GM23338 (cell line): Measurements from ENCODE around the gene CACNG6. TPM values are rescaled to one million over a fixed set of nuclear protein-coding genes. Genes with fewer than 3 reads are reported as not detected.
A peak's percentile ranks its signal among the peaks of the same experiment; 100 is the strongest.

ENCODE experiments used
- ATAC-seq: fragments of 200-7000 bp; cut with Tn5 transposase; 3 replicates; pipeline ENCODE4 v1.9.1; 2020
- DNase-seq: peaks from one replicate; pipeline ENCODE4 v3.0.0-alpha.2; 2015; ENCODE audit warnings: low spot score
- H2AFZ ChIP-seq: fragments of 200-600 bp; sonication (generic); 2 replicates; pipeline ENCODE4 v1.8.0; 2016; ENCODE audit warnings: antibody characterized with exemption, mild to moderate bottlenecking, moderate library complexity
- H3F3A ChIP-seq: fragments of 200-600 bp; sonication (generic); replicated peaks from 2 replicates; pipeline ENCODE4 v1.8.0; 2017; ENCODE audit warnings: antibody characterized with exemption, mixed run types, low read depth
- H3K27ac ChIP-seq: fragments of 200-600 bp; sonication (generic); 2 replicates; pipeline ENCODE4 v1.6.1; 2016; ENCODE audit warnings: low read depth
- H3K27me3 ChIP-seq: fragments of 200-600 bp; sonication (generic); 2 replicates; pipeline ENCODE4 v1.8.0; 2016; ENCODE audit warnings: mild to moderate bottlenecking, mixed run types, moderate library complexity; ENCODE audit not compliant: insufficient read depth
- H3K36me3 ChIP-seq: fragments of 200-600 bp; sonication (generic); 2 replicates; pipeline ENCODE4 v1.8.0; 2016; ENCODE audit warnings: mild to moderate bottlenecking; ENCODE audit not compliant: insufficient read depth
- H3K4me1 ChIP-seq: fragments of 200-600 bp; sonication (generic); 2 replicates; pipeline ENCODE4 v1.8.0; 2016; ENCODE audit warnings: mild to moderate bottlenecking, moderate library complexity; ENCODE audit not compliant: insufficient read depth
- H3K4me2 ChIP-seq: fragments of 200-600 bp; sonication (generic); 2 replicates; pipeline ENCODE4 v1.7.1; 2017; ENCODE audit warnings: mixed run types
- H3K4me3 ChIP-seq: fragments of 200-600 bp; sonication (generic); 2 replicates; pipeline ENCODE4 v1.6.1; 2016; ENCODE audit warnings: mixed run types
- H3K79me2 ChIP-seq: fragments of 200-600 bp; sonication (generic); replicated peaks from 2 replicates; pipeline ENCODE4 v1.8.0; 2017; ENCODE audit warnings: mild to moderate bottlenecking; ENCODE audit not compliant: insufficient read depth
- H3K9me2 ChIP-seq: fragments of 200-600 bp; sonication (generic); 2 replicates; pipeline ENCODE4 v1.8.0; 2017; ENCODE audit not compliant: insufficient read depth
- H4K20me1 ChIP-seq: fragments of 200-600 bp; sonication (generic); replicated peaks from 2 replicates; pipeline ENCODE4 v1.8.0; 2017; ENCODE audit warnings: mild to moderate bottlenecking; ENCODE audit not compliant: insufficient read depth
- H3K27ac Mint-ChIP-seq: 2 replicates; pipeline ENCODE4 v1.8.0; 2020; ENCODE audit warnings: inconsistent platforms, mild to moderate bottlenecking, moderate library complexity, mixed read lengths
- H3K27me3 Mint-ChIP-seq: 3 replicates; pipeline ENCODE4 v1.8.0; 2022; ENCODE audit warnings: low read depth, mild to moderate bottlenecking, moderate library complexity, mixed read lengths, inconsistent platforms; ENCODE audit not compliant: insufficient read depth, poor library complexity
- H3K36me3 Mint-ChIP-seq: 3 replicates; pipeline ENCODE4 v1.8.0; 2021; ENCODE audit warnings: low read depth, mild to moderate bottlenecking, inconsistent platforms, moderate library complexity, mixed read lengths
- H3K4me1 Mint-ChIP-seq: 3 replicates; pipeline ENCODE4 v1.8.0; 2020; ENCODE audit warnings: mild to moderate bottlenecking, inconsistent platforms, mixed read lengths
- H3K4me3 Mint-ChIP-seq: 3 replicates; pipeline ENCODE4 v1.8.0; 2021; ENCODE audit warnings: moderate library complexity, mild to moderate bottlenecking, inconsistent platforms, mixed read lengths
- H3K9me3 Mint-ChIP-seq: 3 replicates; pipeline ENCODE4 v1.8.0; 2020; ENCODE audit warnings: moderate library complexity, mild to moderate bottlenecking, inconsistent platforms, mixed read lengths
- CREB1 ChIP-seq: fragments of 250-450 bp; sonication (Bioruptor Pico); IDR thresholded peaks from 2 replicates; pipeline ENCODE4 v1.5.0; 2020; ENCODE audit warnings: low read depth, mild to moderate bottlenecking, moderate library complexity
- EZH2 ChIP-seq: fragments of 200-600 bp; sonication (generic); IDR thresholded peaks from one replicate; pipeline ENCODE4 v1.8.0; 2017; ENCODE audit warnings: antibody characterized with exemption, mild to moderate bottlenecking, low read depth; ENCODE audit not compliant: unreplicated experiment
- EZH2phosphoT487 ChIP-seq: fragments of 200-600 bp; sonication (generic); IDR thresholded peaks from one replicate; pipeline ENCODE4 v1.8.1; 2018; ENCODE audit warnings: antibody characterized with exemption; ENCODE audit not compliant: unreplicated experiment
- NANOG ChIP-seq: IDR thresholded peaks from 2 replicates; pipeline ENCODE4 v1.6.1; 2016; ENCODE audit warnings: antibody characterized with exemption, borderline replicate concordance
- ZNF114 ChIP-seq: fragments of 250-450 bp; sonication (Bioruptor Pico); IDR thresholded peaks from 2 replicates; pipeline ENCODE4 v1.5.0; 2020; ENCODE audit warnings: mild to moderate bottlenecking, moderate library complexity
- ZNF331 ChIP-seq: fragments of 250-450 bp; sonication (Bioruptor Pico); IDR thresholded peaks from 2 replicates; pipeline ENCODE4 v1.5.0; 2020; ENCODE audit warnings: low read depth, mild to moderate bottlenecking, moderate library complexity
- polyA plus RNA-seq: library from polyadenylated mRNA; unstranded; fragments of >200 nt; fragmentation: Nextera tagmentation; extraction: Ambion mirVana; gene quantifications from 2 replicates; pipeline ENCODE4 v1.2.1, GENCODE V29; 2016
- total RNA-seq: library from RNA; depleted of rRNA; stranded (reverse); fragments of >200 nt; shearing (Covaris generic); gene quantifications from 2 replicates; pipeline ENCODE4 v1.2.3, GENCODE V29; 2014
- TF ChIP-seq, protein P1 (sequence below): IDR thresholded peaks from one replicate; pipeline ENCODE4 v1.6.1; 2018; ENCODE audit warnings: antibody characterized with exemption; ENCODE audit not compliant: unreplicated experiment
- TF ChIP-seq, protein P2 (sequence below), 2 experiments: fragments of 200-600 bp in 1 of 2; sonication (generic) in 1 of 2; conservative IDR thresholded peaks; 2 replicates each; pipeline versions ENCODE4 v1.5.1 to v1.6.1; 2016 to 2017; ENCODE audit warnings: antibody characterized with exemption in 2 of 2, low read depth in 2 of 2, mild to moderate bottlenecking in 2 of 2, moderate library complexity in 1 of 2
- TF ChIP-seq, protein P3 (sequence below): IDR thresholded peaks from 2 replicates; pipeline ENCODE4 v1.6.1; 2016; ENCODE audit warnings: antibody characterized with exemption

CACNG6 gene
- total and polyA plus RNA-seq, 2 experiments from 2014 or later = 0.38 to 1.5 TPM

DNA sequence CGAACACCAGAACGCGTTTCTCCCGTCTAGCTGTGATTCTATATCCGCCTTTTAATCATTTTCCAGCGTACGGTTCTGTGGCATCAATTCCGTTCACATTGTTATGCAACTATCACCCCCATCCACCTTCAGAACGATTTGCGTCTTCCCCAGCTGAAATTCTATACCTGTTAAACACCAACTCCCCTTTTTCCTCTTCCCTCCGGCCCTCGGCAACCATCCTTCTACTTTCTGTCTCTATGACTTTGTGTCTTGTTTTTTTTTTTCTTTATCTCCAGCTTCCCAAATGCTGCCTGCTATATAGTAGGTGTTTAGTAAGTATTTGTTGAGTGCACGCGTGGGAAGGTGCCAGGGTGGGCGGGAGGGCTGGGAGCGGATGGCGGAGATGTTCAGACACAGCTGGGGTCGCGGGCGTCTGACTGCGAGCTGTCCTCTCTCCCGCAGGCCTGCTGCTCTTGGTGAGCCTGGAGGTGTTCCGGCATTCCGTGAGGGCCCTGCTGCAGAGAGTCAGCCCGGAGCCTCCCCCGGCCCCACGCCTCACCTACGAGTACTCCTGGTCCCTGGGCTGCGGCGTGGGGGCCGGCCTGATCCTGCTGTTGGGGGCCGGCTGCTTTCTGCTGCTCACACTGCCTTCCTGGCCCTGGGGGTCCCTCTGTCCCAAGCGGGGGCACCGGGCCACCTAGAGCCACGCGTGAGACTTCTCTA is 20.2 kb downstream of the CACNG6 start:
- Histone ChIP-seq H4K20me1 (no peaks in the 10 kb centered on the region), H3K4me1 (peaks cover 12% of the 10 kb centered on the region), H3F3A (peaks cover 13% of the 10 kb centered on the region; the same call in 1 of the 2 replicates), H3K4me2 (peak overlapping the region; percentile 74), H2AFZ (peak overlapping the region; percentile 89), H3K79me2 (no peaks in the 10 kb centered on the region), H3K27ac (peak overlapping the region; percentile 89), H3K36me3 (no peaks in the 10 kb centered on the region), H3K4me3 (peak overlapping the region; percentile 39), H3K9me2 (no peaks in the 10 kb centered on the region), H3K27me3 (no peaks in the 10 kb centered on the region; the same call in 1 of the 2 replicates)
- H3K36me3 Mint-ChIP-seq = no peaks in the 10 kb centered on the region
- ATAC-seq = peak; percentile 96
- peaks cover 13% of the 10 kb centered on the region for H3K27me3 Mint-ChIP-seq
- H3K4me1 Mint-ChIP-seq = peaks cover 24% of the 10 kb centered on the region
- DNase-seq = peak; percentile 76
- peak overlapping the region; percentile 80 for H3K27ac Mint-ChIP-seq
- peak overlapping the region; percentile 54 for H3K4me3 Mint-ChIP-seq
- no peaks in the 10 kb centered on the region; the same call in 2 of the 3 replicates for H3K9me3 Mint-ChIP-seq
- TF ChIP-seq, protein P1, sequence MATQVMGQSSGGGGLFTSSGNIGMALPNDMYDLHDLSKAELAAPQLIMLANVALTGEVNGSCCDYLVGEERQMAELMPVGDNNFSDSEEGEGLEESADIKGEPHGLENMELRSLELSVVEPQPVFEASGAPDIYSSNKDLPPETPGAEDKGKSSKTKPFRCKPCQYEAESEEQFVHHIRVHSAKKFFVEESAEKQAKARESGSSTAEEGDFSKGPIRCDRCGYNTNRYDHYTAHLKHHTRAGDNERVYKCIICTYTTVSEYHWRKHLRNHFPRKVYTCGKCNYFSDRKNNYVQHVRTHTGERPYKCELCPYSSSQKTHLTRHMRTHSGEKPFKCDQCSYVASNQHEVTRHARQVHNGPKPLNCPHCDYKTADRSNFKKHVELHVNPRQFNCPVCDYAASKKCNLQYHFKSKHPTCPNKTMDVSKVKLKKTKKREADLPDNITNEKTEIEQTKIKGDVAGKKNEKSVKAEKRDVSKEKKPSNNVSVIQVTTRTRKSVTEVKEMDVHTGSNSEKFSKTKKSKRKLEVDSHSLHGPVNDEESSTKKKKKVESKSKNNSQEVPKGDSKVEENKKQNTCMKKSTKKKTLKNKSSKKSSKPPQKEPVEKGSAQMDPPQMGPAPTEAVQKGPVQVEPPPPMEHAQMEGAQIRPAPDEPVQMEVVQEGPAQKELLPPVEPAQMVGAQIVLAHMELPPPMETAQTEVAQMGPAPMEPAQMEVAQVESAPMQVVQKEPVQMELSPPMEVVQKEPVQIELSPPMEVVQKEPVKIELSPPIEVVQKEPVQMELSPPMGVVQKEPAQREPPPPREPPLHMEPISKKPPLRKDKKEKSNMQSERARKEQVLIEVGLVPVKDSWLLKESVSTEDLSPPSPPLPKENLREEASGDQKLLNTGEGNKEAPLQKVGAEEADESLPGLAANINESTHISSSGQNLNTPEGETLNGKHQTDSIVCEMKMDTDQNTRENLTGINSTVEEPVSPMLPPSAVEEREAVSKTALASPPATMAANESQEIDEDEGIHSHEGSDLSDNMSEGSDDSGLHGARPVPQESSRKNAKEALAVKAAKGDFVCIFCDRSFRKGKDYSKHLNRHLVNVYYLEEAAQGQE = no peak
- TF ChIP-seq EZH2phosphoT487 = no peak
- TF ChIP-seq, protein P2, sequence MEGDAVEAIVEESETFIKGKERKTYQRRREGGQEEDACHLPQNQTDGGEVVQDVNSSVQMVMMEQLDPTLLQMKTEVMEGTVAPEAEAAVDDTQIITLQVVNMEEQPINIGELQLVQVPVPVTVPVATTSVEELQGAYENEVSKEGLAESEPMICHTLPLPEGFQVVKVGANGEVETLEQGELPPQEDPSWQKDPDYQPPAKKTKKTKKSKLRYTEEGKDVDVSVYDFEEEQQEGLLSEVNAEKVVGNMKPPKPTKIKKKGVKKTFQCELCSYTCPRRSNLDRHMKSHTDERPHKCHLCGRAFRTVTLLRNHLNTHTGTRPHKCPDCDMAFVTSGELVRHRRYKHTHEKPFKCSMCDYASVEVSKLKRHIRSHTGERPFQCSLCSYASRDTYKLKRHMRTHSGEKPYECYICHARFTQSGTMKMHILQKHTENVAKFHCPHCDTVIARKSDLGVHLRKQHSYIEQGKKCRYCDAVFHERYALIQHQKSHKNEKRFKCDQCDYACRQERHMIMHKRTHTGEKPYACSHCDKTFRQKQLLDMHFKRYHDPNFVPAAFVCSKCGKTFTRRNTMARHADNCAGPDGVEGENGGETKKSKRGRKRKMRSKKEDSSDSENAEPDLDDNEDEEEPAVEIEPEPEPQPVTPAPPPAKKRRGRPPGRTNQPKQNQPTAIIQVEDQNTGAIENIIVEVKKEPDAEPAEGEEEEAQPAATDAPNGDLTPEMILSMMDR (conservative IDR thresholded peaks at IDR 0.05; ENCODE audit: low read depth in 2 of 2) = no peak
- TF ChIP-seq, protein P3, sequence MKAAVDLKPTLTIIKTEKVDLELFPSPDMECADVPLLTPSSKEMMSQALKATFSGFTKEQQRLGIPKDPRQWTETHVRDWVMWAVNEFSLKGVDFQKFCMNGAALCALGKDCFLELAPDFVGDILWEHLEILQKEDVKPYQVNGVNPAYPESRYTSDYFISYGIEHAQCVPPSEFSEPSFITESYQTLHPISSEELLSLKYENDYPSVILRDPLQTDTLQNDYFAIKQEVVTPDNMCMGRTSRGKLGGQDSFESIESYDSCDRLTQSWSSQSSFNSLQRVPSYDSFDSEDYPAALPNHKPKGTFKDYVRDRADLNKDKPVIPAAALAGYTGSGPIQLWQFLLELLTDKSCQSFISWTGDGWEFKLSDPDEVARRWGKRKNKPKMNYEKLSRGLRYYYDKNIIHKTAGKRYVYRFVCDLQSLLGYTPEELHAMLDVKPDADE = no peak
- no peak for TF ChIP-seq NANOG
- TF ChIP-seq ZNF331 (CRISPR knock-in tag) = no peak
- no peak for TF ChIP-seq EZH2
- TF ChIP-seq CREB1 (CRISPR knock-in tag) = no peak
- no peak for TF ChIP-seq ZNF114 (CRISPR knock-in tag)
